Effector memory CD8-positive, alpha-beta T cell (primary cell): Measurements from ENCODE around the gene MTA2.
A peak's percentile ranks its signal among the peaks of the same experiment; 100 is the strongest.
"Not testable (repeated sequence)": the region's sequence is repeated elsewhere in the genome, so short reads cannot be mapped to it uniquely, and the experiment has no call there.

Experiments
- ATAC-seq: fragments of 150-1000 bp; cut with Tn5 transposase; replicated peaks from 2 replicates; pipeline ENCODE4 v1.10.0; 2021; ENCODE audit warnings: mild to moderate bottlenecking, moderate library complexity
- DNase-seq, 3 experiments: peaks; one replicate each; pipeline ENCODE4 v3.0.0; 2021
- H3K27ac Mint-ChIP-seq, 2 donors: one replicate each; pipeline ENCODE4 v1.8.0; 2022; ENCODE audit warnings: mild to moderate bottlenecking in 2 of 2, mixed read lengths in 2 of 2, moderate library complexity in 2 of 2
- H3K27me3 Mint-ChIP-seq, 2 donors: one replicate each; pipeline ENCODE4 v1.8.0; 2022; ENCODE audit warnings: mixed read lengths in 2 of 2
- H3K36me3 Mint-ChIP-seq: one replicate; pipeline ENCODE4 v1.8.0; 2022; ENCODE audit warnings: mild to moderate bottlenecking, moderate library complexity, mixed read lengths; ENCODE audit not compliant: insufficient read depth
- H3K4me1 Mint-ChIP-seq, 2 donors: one replicate each; pipeline ENCODE4 v1.8.0; 2022; ENCODE audit warnings: low read depth in 2 of 2, mixed read lengths in 2 of 2
- H3K4me3 Mint-ChIP-seq, 2 donors: one replicate each; pipeline ENCODE4 v1.8.0; 2022; ENCODE audit warnings: mild to moderate bottlenecking in 2 of 2, mixed read lengths in 2 of 2, moderate library complexity in 2 of 2
- H3K9me3 Mint-ChIP-seq, 2 donors: one replicate each; pipeline ENCODE4 v1.8.0; 2022; ENCODE audit warnings: mixed read lengths in 2 of 2

MTA2 gene

DNA sequence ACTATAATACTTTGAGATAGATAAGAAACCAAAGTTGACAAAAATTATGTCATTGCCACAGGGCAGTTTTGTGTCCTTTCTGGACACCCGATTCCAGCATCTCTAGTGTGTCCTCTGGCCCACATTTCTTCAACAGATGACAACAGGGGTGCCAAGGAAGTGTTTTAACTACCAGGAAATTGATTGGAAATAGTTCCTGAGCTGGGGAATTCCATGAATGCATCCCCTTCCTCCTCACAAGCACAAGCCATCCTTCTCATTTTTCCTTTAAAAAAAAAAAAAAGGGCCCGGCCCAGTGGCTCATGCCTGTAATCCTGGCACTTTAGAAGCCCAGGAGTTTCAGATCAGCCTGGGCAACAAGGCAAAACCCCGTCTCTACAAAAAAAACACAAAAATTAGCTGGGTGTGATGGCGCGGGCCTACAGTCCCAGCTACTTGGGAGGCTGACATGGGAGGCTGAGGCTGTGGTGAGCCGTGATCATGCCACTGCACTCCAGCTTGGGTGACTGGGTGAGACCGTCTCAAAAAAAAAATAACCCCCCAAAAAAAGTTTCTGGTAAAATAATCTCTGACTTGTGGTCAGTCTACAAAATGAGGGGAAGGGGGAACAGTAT is 20.9 kb upstream of the MTA2 start:
- Mint-ChIP-seq H3K27ac (peak overlapping the region; percentile 92 to 97), H3K4me1 (peaks cover 18 to 20% of the 10 kb centered on the region in 2 donors), H3K9me3 (no peaks in the 10 kb centered on the region), H3K36me3 (peaks cover 39% of the 10 kb centered on the region), H3K4me3 (peak overlapping the region; percentile 80 to 91), H3K27me3 (no peaks in the 10 kb centered on the region)
- DNase-seq (no peak), ATAC-seq (no peak)

GRCh38 chr11:62621567-62622470 is 20.2 kb upstream of the MTA2 start, which contains the start of gene B3GAT3:
B3GAT3 (minus strand) TSS chr11:62621986; CDS start chr11:62621947, 39 bp downstream.
- H3K36me3 Mint-ChIP-seq: peaks cover 44% of the 10 kb centered on the region
- H3K27ac Mint-ChIP-seq: peak within 1 kb of the TSS; percentile 92 to 97

GRCh38 chr11:62621027-62621566 is 19.4 kb upstream of the MTA2 start:
- Mint-ChIP-seq H3K4me3 (peak overlapping the region; percentile 80 to 91), H3K27me3 (no peaks in the 10 kb centered on the region), H3K4me1 (peaks cover 18 to 20% of the 10 kb centered on the region in 2 donors), H3K36me3 (peaks cover 45% of the 10 kb centered on the region), H3K27ac (peak overlapping the region; percentile 92 to 97), H3K9me3 (no peaks in the 10 kb centered on the region)
- DNase-seq (no peak), ATAC-seq (no peak)

More at GRCh38 chr11:62621567-62622470, 20.2 kb upstream of the MTA2 start, which contains the start of gene B3GAT3:
- DNase-seq (peak; percentile 95 to 97 (median 96)), ATAC-seq (peak; percentile 85)
- peaks cover 18 to 20% of the 10 kb centered on the region in 2 donors for H3K4me1 Mint-ChIP-seq
- H3K4me3 Mint-ChIP-seq: peak within 1 kb of the TSS; percentile 80 to 91
- no peaks in the 10 kb centered on the region for H3K27me3 Mint-ChIP-seq
- H3K9me3 Mint-ChIP-seq: no peaks in the 10 kb centered on the region

DNA sequence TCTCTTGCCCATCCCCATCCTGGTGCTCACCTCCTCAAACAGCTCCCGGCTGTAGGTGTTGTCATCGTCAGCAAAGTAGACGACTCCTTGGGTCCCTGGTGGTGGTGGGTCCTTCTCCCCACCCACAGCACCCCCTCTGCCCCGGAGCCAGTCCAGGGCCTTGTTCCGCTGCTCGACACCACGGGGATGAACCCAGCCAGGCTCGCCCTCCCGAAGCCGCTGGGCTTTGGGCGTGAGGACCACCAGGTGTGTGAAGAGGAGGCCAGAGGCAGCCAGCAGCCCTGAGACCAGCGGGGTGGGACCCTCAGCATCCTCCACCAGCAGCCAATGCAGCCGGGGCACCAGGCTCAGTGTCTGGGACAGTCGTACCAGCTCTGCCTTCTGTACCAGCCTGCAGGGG is 15.3 kb upstream of the MTA2 start:
- DNase-seq, H3K4me3 Mint-ChIP-seq, H3K9me3 Mint-ChIP-seq, ATAC-seq, H3K27me3 Mint-ChIP-seq: not testable (repeated sequence)
- Mint-ChIP-seq H3K27ac (peak overlapping the region; percentile 41 to 44), H3K36me3 (peaks cover 32% of the 10 kb centered on the region), H3K4me1 (peaks cover 23 to 37% of the 10 kb centered on the region in 2 donors)

- Mint-ChIP-seq H3K4me1 (peaks cover 25 to 40% of the 10 kb centered on the region in 2 donors), H3K27ac (no peak overlapping the region)
- no peak for DNase-seq
Observed at GRCh38 chr11:62615521-62615920, 13.9 kb upstream of the MTA2 start.

GRCh38 chr11:62614275-62614674 is 12.6 kb upstream of the MTA2 start:
- ATAC-seq (no peak), DNase-seq (no peak)
- H3K27me3 Mint-ChIP-seq: no peaks in the 10 kb centered on the region
- H3K36me3 Mint-ChIP-seq: peaks cover 35% of the 10 kb centered on the region
- peak overlapping the region; percentile 79 to 88 for H3K27ac Mint-ChIP-seq
- H3K9me3 Mint-ChIP-seq: no peaks in the 10 kb centered on the region
- peak overlapping the region in 1 of 2 donors; percentile 16 for H3K4me3 Mint-ChIP-seq
- peaks cover 27 to 45% of the 10 kb centered on the region in 2 donors for H3K4me1 Mint-ChIP-seq

More at GRCh38 chr11:62615521-62615920, 13.9 kb upstream of the MTA2 start:
- no peaks in the 10 kb centered on the region for H3K9me3 Mint-ChIP-seq
- no peak for ATAC-seq
- H3K4me3 Mint-ChIP-seq: no peak overlapping the region
- H3K27me3 Mint-ChIP-seq: no peaks in the 10 kb centered on the region
- H3K36me3 Mint-ChIP-seq: peaks cover 34% of the 10 kb centered on the region

GRCh38 chr11:62613291-62613778 is 11.7 kb upstream of the MTA2 start:
- Mint-ChIP-seq H3K4me1 (peaks cover 32 to 53% of the 10 kb centered on the region in 2 donors), H3K27me3 (no peaks in the 10 kb centered on the region), H3K9me3 (no peaks in the 10 kb centered on the region), H3K4me3 (peak overlapping the region; percentile 59), H3K27ac (peak overlapping the region; percentile 79 to 88), H3K36me3 (peaks cover 31% of the 10 kb centered on the region)
- DNase-seq: no peak
- ATAC-seq: no peak

DNA sequence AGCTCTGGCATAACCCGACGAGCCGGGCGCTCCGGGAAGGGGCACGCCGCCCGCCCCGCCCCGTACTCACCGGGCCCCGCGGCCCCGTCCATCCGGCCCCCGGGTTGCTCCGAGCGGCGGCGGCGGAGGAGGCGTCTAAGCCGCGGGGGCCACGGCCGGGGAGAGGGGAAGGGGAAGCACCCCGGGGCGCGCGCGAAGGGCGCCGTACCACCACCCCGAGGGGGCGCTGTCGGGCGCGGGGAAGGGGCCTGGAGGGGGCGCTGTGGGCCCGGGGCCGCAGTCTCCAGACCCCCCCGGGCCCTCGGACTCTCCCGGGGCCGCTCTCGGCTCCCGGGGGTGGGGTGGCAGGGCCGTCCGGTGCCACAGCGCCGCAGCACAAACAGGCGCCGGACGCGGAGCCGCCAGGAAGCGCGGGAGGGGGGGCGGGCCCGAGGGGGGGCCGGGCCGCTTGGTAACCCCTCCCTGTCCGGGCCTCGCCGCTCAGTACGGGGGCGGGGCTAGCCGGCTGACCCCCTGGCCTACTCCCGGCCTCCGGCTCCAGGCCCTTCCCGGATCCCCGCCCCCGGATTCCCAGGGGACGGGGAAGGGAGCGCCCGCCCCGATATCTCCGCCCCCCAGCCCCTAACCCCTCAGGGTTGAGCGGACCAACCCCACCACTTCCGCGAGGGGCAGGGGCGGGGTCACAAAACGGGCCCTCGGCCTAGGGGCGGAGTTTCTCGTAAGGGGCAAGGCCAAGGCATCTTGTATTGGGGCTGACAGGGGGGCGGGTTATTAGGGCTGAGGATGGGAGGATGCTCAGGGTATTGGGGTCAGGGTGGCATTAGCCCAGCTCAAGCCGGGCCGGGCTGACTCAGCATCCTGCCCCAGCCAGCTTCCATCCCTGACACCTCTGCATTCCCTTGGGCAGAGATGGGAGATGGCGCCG is 11.0 kb upstream of the MTA2 start, which contains the start of the genes EML3 and ROM1:
EML3 (minus strand) TSS at position 410 of the 925 bp plus-strand sequence; CDS start at position 92, 318 bp downstream.
ROM1 (plus strand) TSS at position 892 of the 925 bp plus-strand sequence; CDS start at position 917, 25 bp downstream.
- DNase-seq (peak; percentile 87 to 91 (median 89)), ATAC-seq (peak; percentile 74)
- peaks cover 36 to 53% of the 10 kb centered on the region in 2 donors for H3K4me1 Mint-ChIP-seq

GRCh38 chr11:62611705-62612365 is 10.2 kb upstream of the MTA2 start:
- H3K4me3 Mint-ChIP-seq: peak overlapping the region; percentile 88 to 93
- H3K4me1 Mint-ChIP-seq: peaks cover 38 to 53% of the 10 kb centered on the region in 2 donors
- peak overlapping the region; percentile 94 to 97 for H3K27ac Mint-ChIP-seq
- H3K36me3 Mint-ChIP-seq: peaks cover 33% of the 10 kb centered on the region
- peak; percentile 55 for ATAC-seq
- H3K9me3 Mint-ChIP-seq: no peaks in the 10 kb centered on the region
- DNase-seq: peak in 1 of 3 experiments; percentile 55
- no peaks in the 10 kb centered on the region for H3K27me3 Mint-ChIP-seq

More for the DNA sequence above, 11.0 kb upstream of the MTA2 start, which contains the start of the genes EML3 and ROM1:
- H3K9me3 Mint-ChIP-seq: no peaks in the 10 kb centered on the region
- H3K4me3 Mint-ChIP-seq: peak within 1 kb of the TSS; percentile 88 to 93
- H3K27me3 Mint-ChIP-seq: no peaks in the 10 kb centered on the region
- H3K36me3 Mint-ChIP-seq: peaks cover 32% of the 10 kb centered on the region
- peak within 1 kb of the TSS; percentile 94 to 97 for H3K27ac Mint-ChIP-seq

DNA sequence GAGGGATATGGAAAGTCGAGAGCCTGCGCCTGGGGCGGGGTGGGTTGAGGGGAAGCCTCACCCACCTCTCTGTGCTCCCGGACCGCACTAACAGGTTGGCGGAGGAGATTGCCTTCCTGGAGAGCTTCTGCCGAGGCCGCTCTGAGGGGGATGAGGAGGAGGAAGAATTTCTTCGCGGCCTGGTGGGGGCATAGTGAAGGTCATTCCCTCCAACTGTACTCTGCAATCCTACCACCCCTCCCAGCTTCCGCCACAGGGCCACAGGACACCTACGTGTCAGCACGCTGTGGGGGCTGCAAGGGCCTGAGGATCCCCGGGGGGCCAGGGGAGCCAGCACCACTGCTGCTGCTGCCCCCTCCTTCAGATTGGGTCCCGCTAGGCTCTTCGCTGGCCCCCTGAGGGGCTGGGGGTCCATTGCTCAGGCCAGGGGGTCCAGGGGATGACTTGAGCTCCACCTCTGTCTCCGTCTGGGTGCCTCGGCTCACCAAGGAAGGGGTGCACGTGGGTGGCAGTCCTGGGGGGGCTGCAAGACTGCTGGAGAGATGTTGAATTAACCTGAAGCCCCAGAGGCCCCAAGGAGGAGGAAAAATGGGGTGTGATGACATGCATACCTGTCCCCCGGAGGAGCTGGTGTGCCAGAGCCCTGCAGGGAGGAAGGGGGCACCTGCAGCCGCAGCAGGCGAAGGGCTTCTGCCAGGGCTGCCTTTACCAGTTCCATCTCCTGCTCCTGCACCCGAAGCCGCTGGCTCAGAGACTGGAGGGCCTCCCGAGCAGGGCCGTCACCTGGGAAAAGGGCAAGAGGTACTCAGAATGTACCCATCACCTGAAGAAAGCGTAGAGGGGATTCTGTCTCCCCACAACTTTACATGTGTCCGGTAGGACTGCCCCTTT is 9.4 kb upstream of the MTA2 start:
- Mint-ChIP-seq H3K4me1 (peaks cover 38 to 53% of the 10 kb centered on the region in 2 donors), H3K36me3 (peaks cover 39% of the 10 kb centered on the region)
- ATAC-seq: no peak

GRCh38 chr11:62610403-62610802 is 8.7 kb upstream of the MTA2 start:
- no peak for DNase-seq
- Mint-ChIP-seq H3K4me1 (peaks cover 38 to 53% of the 10 kb centered on the region in 2 donors), H3K27me3 (no peaks in the 10 kb centered on the region), H3K36me3 (peaks cover 44% of the 10 kb centered on the region), H3K4me3 (peak overlapping the region; percentile 88 to 93), H3K27ac (peak overlapping the region; percentile 94 to 97), H3K9me3 (no peaks in the 10 kb centered on the region)
- no peak for ATAC-seq

More for the DNA sequence above, 9.4 kb upstream of the MTA2 start:
- no peaks in the 10 kb centered on the region for H3K9me3 Mint-ChIP-seq
- peak overlapping the region; percentile 94 to 97 for H3K27ac Mint-ChIP-seq
- no peak for DNase-seq
- H3K4me3 Mint-ChIP-seq: peak overlapping the region; percentile 88 to 93
- no peaks in the 10 kb centered on the region for H3K27me3 Mint-ChIP-seq
